PC-3 (cell line): Measurements from ENCODE around the gene LGALS3BP. TPM values are rescaled to one million over a fixed set of nuclear protein-coding genes. Genes with fewer than 3 reads are reported as not detected.

Experiments used
- ATAC-seq: fragments of 200-7000 bp; cut with Tn5 transposase; 2 replicates; pipeline ENCODE4 v1.9.1; 2020; ENCODE audit warnings: mild to moderate bottlenecking, moderate library complexity
- BruUV-seq: library from RNA; stranded (reverse); fragments of 400-500 nt; replicated peaks from 2 replicates; lab custom pipeline; 2021; lab: Mats Ljungman, UMichigan
- CTCF ChIA-PET: fragments of 300-600 bp; sonication (Branson Sonifier 250); formaldehyde crosslinking; loops from one replicate; lab custom pipeline; 2022; ENCODE audit warnings: antibody characterized with exemption; lab: Charles Lee
- POLR2A ChIA-PET: fragments of 300-600 bp; sonication (Branson Sonifier 250); formaldehyde crosslinking; loops from one replicate; lab custom pipeline; 2022; ENCODE audit warnings: antibody characterized with exemption; ENCODE audit not compliant: unreplicated experiment; lab: Charles Lee
- DNase-seq: peaks from one replicate; pipeline ENCODE4 v3.0.0-alpha.2; 2015
- H2AFZ ChIP-seq: fragments of 300-600 bp; sonication (generic); 2 replicates; pipeline ENCODE4 v1.6.0; 2016; ENCODE audit warnings: antibody characterized with exemption, low read length
- H3F3A ChIP-seq: fragments of 300-600 bp; sonication (generic); one replicate; pipeline ENCODE4 v1.6.0; 2017; ENCODE audit warnings: antibody characterized with exemption, low read length, control low read depth, mild to moderate bottlenecking; ENCODE audit not compliant: unreplicated experiment
- H3K27ac ChIP-seq: fragments of 300-600 bp; sonication (generic); 2 replicates; pipeline ENCODE4 v1.5.1; 2016; ENCODE audit warnings: mild to moderate bottlenecking, low read length
- H3K27me3 ChIP-seq: fragments of 300-600 bp; sonication (generic); 2 replicates; pipeline ENCODE4 v1.6.1; 2016; ENCODE audit warnings: low read length, mixed read lengths
- H3K36me3 ChIP-seq: fragments of 300-600 bp; sonication (generic); 2 replicates; pipeline ENCODE4 v1.6.1; 2016; ENCODE audit warnings: low read depth, mixed run types, low read length, mixed read lengths
- H3K4me1 ChIP-seq: fragments of 300-600 bp; sonication (generic); 2 replicates; pipeline ENCODE4 v1.5.1; 2016; ENCODE audit warnings: low read length; ENCODE audit not compliant: insufficient read depth
- H3K4me2 ChIP-seq: fragments of 300-600 bp; sonication (generic); 2 replicates; pipeline ENCODE4 v1.6.0; 2016; ENCODE audit warnings: low read length
- H3K4me3 ChIP-seq: fragments of 300-600 bp; sonication (generic); 2 replicates; pipeline ENCODE4 v1.5.1; 2016; ENCODE audit warnings: mild to moderate bottlenecking, low read length, mixed read lengths
- H3K79me2 ChIP-seq: fragments of 300-600 bp; sonication (generic); 2 replicates; pipeline ENCODE4 v1.6.1; 2017; ENCODE audit warnings: low read length, mixed read lengths
- H3K9ac ChIP-seq: fragments of 300-600 bp; sonication (generic); 2 replicates; pipeline ENCODE4 v1.6.0; 2016; ENCODE audit warnings: mild to moderate bottlenecking, low read length
- H3K9me2 ChIP-seq: fragments of 300-600 bp; sonication (generic); replicated peaks from 2 replicates; pipeline ENCODE4 v1.6.1; 2016; ENCODE audit warnings: mixed run types, low read length, mixed read lengths
- H3K9me3 ChIP-seq: fragments of 300-600 bp; sonication (generic); 2 replicates; pipeline ENCODE4 v1.6.1; 2016; ENCODE audit warnings: low read length, mixed read lengths
- H4K20me1 ChIP-seq: fragments of 300-600 bp; sonication (generic); 2 replicates; pipeline ENCODE4 v1.6.1; 2016; ENCODE audit warnings: low read length, mixed read lengths
- EZH2 ChIP-seq: fragments of 300-600 bp; sonication (generic); IDR thresholded peaks from one replicate; pipeline ENCODE4 v1.6.1; 2017; ENCODE audit warnings: antibody characterized with exemption, mild to moderate bottlenecking, low read length; ENCODE audit not compliant: unreplicated experiment
- EZH2phosphoT487 ChIP-seq: fragments of 300-600 bp; sonication (generic); IDR thresholded peaks from 2 replicates; pipeline ENCODE4 v1.6.1; 2018; ENCODE audit warnings: mild to moderate bottlenecking, antibody characterized with exemption, low read length, borderline replicate concordance
- intact Hi-C: fragments of 100-400 bp; cut with micrococcal nuclease; formaldehyde crosslinking; loops from 2 replicates; pipeline ENCODE4 v1.9.0; 2023
- total RNA-seq: library from RNA; depleted of rRNA; stranded (reverse); fragments of >200 nt; gene quantifications from 2 replicates; pipeline ENCODE4 v1.2.3, GENCODE V29; 2014
- TF ChIP-seq, protein P1 (sequence below): fragments of 300-600 bp; sonication (generic); conservative IDR thresholded peaks from 2 replicates; pipeline ENCODE4 v1.5.1; 2017; ENCODE audit warnings: antibody characterized with exemption, low read depth, mild to moderate bottlenecking, low read length

Gene LGALS3BP
- total RNA-seq, 1 experiment from 2014 or later, result 72.4 TPM

DNA sequence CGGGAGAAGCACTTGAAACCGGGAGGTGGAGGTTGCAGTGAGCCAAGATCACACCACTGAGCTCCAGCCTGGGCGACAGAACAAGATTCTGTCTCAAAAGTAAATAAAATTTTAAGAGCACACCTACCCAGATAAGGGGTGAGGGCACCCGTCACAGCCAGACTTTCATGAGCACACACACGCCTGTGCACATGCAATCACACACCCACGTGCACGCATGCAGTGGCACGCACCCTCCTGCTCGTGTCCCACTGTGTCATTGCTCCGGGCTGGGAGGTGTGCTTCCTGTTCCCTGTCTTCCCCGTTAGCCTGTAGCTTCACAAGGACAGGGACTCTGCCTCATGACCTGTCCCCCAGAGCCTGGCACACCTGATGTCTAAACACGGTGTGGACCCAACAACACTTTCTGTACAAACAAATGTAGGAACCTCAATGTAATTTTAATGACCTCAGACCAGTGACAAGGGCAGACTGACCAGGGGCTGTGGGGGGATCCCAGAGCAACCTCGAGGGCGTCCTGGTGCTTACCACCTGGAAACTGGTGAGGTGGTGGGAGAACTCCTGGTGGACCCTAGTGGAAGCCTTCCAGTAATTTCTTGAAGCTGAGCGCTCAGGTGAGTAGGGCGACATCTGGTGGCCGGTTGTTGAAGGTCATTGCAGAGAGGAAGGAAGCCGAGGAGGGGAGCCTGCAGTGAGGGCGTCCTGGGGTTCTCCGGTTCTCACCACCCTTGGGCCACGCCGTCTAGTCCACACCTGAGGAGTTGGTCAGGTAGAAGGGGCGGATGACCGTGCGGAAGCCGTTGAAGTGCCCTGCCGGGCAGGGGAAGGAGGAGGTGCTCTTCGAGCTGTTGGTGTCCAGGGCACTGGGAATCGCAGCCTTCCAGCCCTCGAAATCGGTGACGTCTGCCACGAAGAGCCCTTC lies 8.6 kb downstream of the LGALS3BP start:
- Histone ChIP-seq H3K4me2 (peak overlapping the region; percentile 20), H3K9me2 (no peaks in the 10 kb centered on the region), H3K4me1 (peaks cover 8% of the 10 kb centered on the region), H3K27me3 (no peaks in the 10 kb centered on the region), H3F3A (no peaks in the 10 kb centered on the region), H3K4me3 (no peak overlapping the region), H3K36me3 (no peaks in the 10 kb centered on the region), H2AFZ (peak overlapping the region; percentile 62), H3K79me2 (no peaks in the 10 kb centered on the region), H3K9ac (no peak overlapping the region), H4K20me1 (no peaks in the 10 kb centered on the region), H3K27ac (no peak overlapping the region), H3K9me3 (no peaks in the 10 kb centered on the region)
- TSS peak; percentile 44 for BruUV-seq
- ATAC-seq, result peak; percentile 61
- POLR2A ChIA-PET, result interaction anchor here (0.5 kb wide), 1 partner anchor 133 kb away, joined by 4 read pairs; no protein-coding TSS in a partner anchor
- intact Hi-C loops, result loop anchor here (1.0 to 5.0 kb wide), 2 partner anchors 39 to 106 kb away; no protein-coding TSS in a partner anchor
- TF ChIP-seq, protein P1, sequence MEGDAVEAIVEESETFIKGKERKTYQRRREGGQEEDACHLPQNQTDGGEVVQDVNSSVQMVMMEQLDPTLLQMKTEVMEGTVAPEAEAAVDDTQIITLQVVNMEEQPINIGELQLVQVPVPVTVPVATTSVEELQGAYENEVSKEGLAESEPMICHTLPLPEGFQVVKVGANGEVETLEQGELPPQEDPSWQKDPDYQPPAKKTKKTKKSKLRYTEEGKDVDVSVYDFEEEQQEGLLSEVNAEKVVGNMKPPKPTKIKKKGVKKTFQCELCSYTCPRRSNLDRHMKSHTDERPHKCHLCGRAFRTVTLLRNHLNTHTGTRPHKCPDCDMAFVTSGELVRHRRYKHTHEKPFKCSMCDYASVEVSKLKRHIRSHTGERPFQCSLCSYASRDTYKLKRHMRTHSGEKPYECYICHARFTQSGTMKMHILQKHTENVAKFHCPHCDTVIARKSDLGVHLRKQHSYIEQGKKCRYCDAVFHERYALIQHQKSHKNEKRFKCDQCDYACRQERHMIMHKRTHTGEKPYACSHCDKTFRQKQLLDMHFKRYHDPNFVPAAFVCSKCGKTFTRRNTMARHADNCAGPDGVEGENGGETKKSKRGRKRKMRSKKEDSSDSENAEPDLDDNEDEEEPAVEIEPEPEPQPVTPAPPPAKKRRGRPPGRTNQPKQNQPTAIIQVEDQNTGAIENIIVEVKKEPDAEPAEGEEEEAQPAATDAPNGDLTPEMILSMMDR, result peak; percentile 97
- TF ChIP-seq EZH2 (no peak), EZH2phosphoT487 (no peak)
- CTCF ChIA-PET, result interaction anchor here (0.6 to 2.0 kb wide), 7 partner anchors 77 to 118 kb away, joined by 3 to 23 read pairs (median 4); no protein-coding TSS in a partner anchor
- DNase-seq, result peak; percentile 91

DNA sequence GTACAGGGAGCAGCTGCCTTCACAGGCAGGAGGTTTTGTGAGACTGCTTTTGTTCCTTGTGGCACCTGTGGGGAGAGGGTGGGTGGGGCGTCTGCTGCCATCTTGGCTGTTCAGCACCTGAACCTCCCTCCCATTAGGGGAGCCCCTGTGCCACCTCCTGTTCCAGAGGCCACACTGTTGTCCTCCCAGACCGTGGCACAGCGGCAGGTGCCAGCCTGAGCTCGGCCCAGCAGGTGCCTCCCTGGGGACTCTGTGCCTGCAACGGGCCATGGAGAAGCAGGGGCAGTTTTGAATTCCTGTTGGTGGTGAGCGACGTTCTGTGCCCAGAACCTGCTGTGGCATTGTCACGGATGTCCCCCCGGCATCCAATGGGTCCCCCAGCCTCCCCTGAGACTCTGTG lies 9.9 kb downstream of the LGALS3BP start:
- no peaks in the 10 kb centered on the region for H3K4me1 ChIP-seq
- BruUV-seq, result no TSS peak
- intact Hi-C loops, result loop anchor here (5.0 kb wide), 1 partner anchor 38 kb away; no protein-coding TSS in a partner anchor
- H3K27ac ChIP-seq, result no peak overlapping the region
- H3K9me2 ChIP-seq, result no peaks in the 10 kb centered on the region
- ChIA-PET CTCF (no interaction called here), POLR2A (no interaction called here)
- DNase-seq (no peak), ATAC-seq (no peak)
- no peak overlapping the region for H2AFZ ChIP-seq
- no peaks in the 10 kb centered on the region for H3K27me3 ChIP-seq
- TF ChIP-seq EZH2phosphoT487 (no peak), EZH2 (no peak)
- TF ChIP-seq, protein P1, result no peak
- H3K4me2 ChIP-seq, result no peak overlapping the region
- no peaks in the 10 kb centered on the region for H3F3A ChIP-seq
- H4K20me1 ChIP-seq, result no peaks in the 10 kb centered on the region
- no peak overlapping the region for H3K9ac ChIP-seq
- H3K36me3 ChIP-seq, result no peaks in the 10 kb centered on the region
- H3K9me3 ChIP-seq, result no peaks in the 10 kb centered on the region
- no peak overlapping the region for H3K4me3 ChIP-seq
- H3K79me2 ChIP-seq, result no peaks in the 10 kb centered on the region
